GM12874 (cell line): ENCODE data around the gene HDLBP.

ENCODE experiments used
- CTCF ChIP-seq: IDR thresholded peaks from 2 replicates; pipeline ENCODE4 v1.5.1; 2011; ENCODE audit warnings: low read depth, mild to moderate bottlenecking, control low read depth, low read length, moderate library complexity; ENCODE audit not compliant: insufficient read depth

HDLBP gene

GRCh38 chr2:241286348-241287090 is 29.0 kb downstream of the HDLBP start:
- TF ChIP-seq CTCF, result no peak

GRCh38 chr2:241285596-241285995 is 29.9 kb downstream of the HDLBP start:
- TF ChIP-seq CTCF, result no peak

DNA sequence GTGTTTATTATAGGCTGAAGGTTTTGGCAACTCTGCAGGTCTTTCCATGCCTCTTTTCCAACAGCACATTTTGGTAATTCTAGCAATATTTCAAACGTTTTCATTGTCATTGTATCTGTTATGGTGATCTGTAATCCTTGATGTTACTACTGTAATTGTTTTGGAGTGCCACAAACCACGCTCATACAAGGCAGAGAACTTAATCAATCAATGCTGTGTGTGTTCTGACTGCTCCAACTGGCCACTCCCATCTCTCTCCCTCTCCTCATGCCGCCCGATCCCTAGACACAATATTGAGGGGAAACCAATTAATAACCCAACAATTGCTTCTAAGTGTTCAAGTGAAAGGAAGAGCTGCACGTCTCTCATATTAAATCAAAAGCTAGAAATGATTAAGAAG is 32.9 kb downstream of the HDLBP start:
- no peak for TF ChIP-seq CTCF

GRCh38 chr2:241280291-241280690 is 35.2 kb downstream of the HDLBP start:
- no peak for TF ChIP-seq CTCF

DNA sequence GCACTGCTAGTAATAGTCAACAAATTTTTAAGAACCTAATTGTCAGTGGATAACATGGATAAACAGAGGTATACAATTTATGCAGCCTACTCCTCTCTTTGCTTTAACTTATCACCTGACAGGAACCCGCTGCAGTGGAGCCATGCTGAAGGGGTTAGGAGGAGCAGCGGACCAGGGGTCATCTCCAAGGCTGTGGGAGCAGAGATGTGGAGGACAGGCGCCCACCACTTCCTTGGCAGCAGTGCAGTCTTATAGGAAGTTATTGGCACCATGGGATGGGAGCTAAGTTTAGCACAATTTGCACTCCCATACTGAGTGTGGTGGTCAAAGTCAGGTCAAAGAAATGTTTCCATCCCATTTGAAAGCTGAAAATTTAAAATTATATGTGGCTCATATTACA is 35.6 kb downstream of the HDLBP start:
- TF ChIP-seq CTCF, result no peak

- no peak for TF ChIP-seq CTCF
Observed at GRCh38 chr2:241279413-241279812, 36.1 kb downstream of the HDLBP start.

DNA sequence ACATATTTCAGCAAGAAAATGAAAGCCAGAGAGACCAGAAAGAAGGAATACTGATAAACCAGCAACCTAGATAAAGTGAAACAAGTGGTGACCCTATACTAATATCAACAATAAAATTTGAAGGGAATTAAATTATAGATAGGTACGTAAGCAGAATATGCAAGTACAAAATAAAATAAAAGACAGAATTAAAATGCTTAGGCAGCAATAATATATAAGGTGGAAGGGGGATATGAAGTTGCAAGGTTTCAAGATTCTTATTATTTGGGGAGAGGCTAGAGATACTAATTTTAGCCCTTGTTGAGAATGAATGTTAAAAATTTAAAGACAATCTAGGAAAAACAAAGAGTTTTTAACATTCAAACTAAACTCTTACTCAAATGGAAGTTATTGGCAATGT is 39.6 kb downstream of the HDLBP start:
- TF ChIP-seq CTCF, result no peak
